ENCODE results near the gene PTPN21. TPM values are rescaled to one million over a fixed set of nuclear protein-coding genes. Genes with fewer than 3 reads are reported as not detected.

Gene PTPN21
- polyA plus RNA-seq, 3 donors: not detected

- H3K36me3 ChIP-seq (replicated peaks in 1 of 2; ENCODE audit: control insufficient read depth in 1 of 2, insufficient read depth in 2 of 2, low read length in 2 of 2): no peaks in the 10 kb centered on the region
- no peak overlapping the region for H3K27ac ChIP-seq (ENCODE audit: low read depth in 1 of 2, low read length in 2 of 2)
- no peak for TF ChIP-seq CTCF (IDR thresholded peaks at IDR 0.05)
- Mint-ChIP-seq H3K27ac (no peak overlapping the region), H3K4me3 (no peak overlapping the region), H3K36me3 (no peaks in the 10 kb centered on the region), H3K4me1 (no peaks in the 10 kb centered on the region), H3K9me3 (peaks cover 0 to 6% (median 3%) of the 10 kb centered on the region in 7 donors), H3K27me3 (ENCODE audit: low read depth in 3 of 3) (peaks cover 0 to 4% (median 2%) of the 10 kb centered on the region in 3 donors)
- no peaks in the 10 kb centered on the region for H3K79me2 ChIP-seq (ENCODE audit: insufficient read depth, low read length)
- no peaks in the 10 kb centered on the region for H3K27me3 ChIP-seq (ENCODE audit: control insufficient read depth in 2 of 2, insufficient read depth in 2 of 2, low read length in 2 of 2)
- H3K4me1 ChIP-seq (ENCODE audit: control insufficient read depth in 1 of 2, insufficient read depth in 2 of 2, low read length in 2 of 2): no peaks in the 10 kb centered on the region
- H3K9me3 ChIP-seq (replicated peaks in 1 of 2; ENCODE audit: control insufficient read depth in 1 of 2, insufficient read depth in 1 of 2, low read length in 2 of 2): no peaks in the 10 kb centered on the region
- H3K4me2 ChIP-seq (replicated peaks; ENCODE audit: extremely low read depth, low read length, poor library complexity, severe bottlenecking): no peak overlapping the region
- H2AFZ ChIP-seq (ENCODE audit: insufficient read depth, low read depth, low read length, poor library complexity, severe bottlenecking): no peak overlapping the region
- H3K9ac ChIP-seq (ENCODE audit: insufficient read depth, low read length, poor library complexity, severe bottlenecking): no peak overlapping the region
- DNase-seq: no peak
- H3K4me3 ChIP-seq (replicated peaks in 1 of 3; ENCODE audit: low read depth in 2 of 3, low read length in 3 of 3): no peak overlapping the region
- intact Hi-C loops (cut with micrococcal nuclease): no loop called here
- WGBS (ENCODE audit: insufficient coverage): 100% methylated on average over 1 of the region's 3 CpGs
- no peaks in the 10 kb centered on the region for H4K20me1 ChIP-seq (ENCODE audit: insufficient read depth, low read length)
Measured at GRCh38 chr14:88522393-88522792, 32.4 kb downstream of the PTPN21 start.

GRCh38 chr14:88521818-88522217 lies 33.0 kb downstream of the PTPN21 start:
- no CpG with 5 or more reads among the region's 3 CpGs for WGBS (ENCODE audit: insufficient coverage)
- DNase-seq: no peak

More at GRCh38 chr14:88521818-88522217, 33.0 kb downstream of the PTPN21 start:
- H3K4me3 Mint-ChIP-seq: no peak overlapping the region
- intact Hi-C loops (cut with micrococcal nuclease): no loop called here
- H3K4me3 ChIP-seq (replicated peaks in 1 of 3; ENCODE audit: low read depth in 2 of 3, low read length in 3 of 3): no peak overlapping the region
- no peak overlapping the region for H3K4me2 ChIP-seq (replicated peaks; ENCODE audit: extremely low read depth, low read length, poor library complexity, severe bottlenecking)
- no peak overlapping the region for H3K27ac ChIP-seq (ENCODE audit: low read depth in 1 of 2, low read length in 2 of 2)
- H4K20me1 ChIP-seq (ENCODE audit: insufficient read depth, low read length): no peaks in the 10 kb centered on the region
- TF ChIP-seq CTCF (IDR thresholded peaks at IDR 0.05): no peak
- H2AFZ ChIP-seq (ENCODE audit: insufficient read depth, low read depth, low read length, poor library complexity, severe bottlenecking): no peak overlapping the region
- H3K4me1 Mint-ChIP-seq: no peaks in the 10 kb centered on the region
- no peak overlapping the region for H3K27ac Mint-ChIP-seq
- H3K36me3 ChIP-seq (replicated peaks in 1 of 2; ENCODE audit: control insufficient read depth in 1 of 2, insufficient read depth in 2 of 2, low read length in 2 of 2): no peaks in the 10 kb centered on the region
- no peaks in the 10 kb centered on the region for H3K79me2 ChIP-seq (ENCODE audit: insufficient read depth, low read length)
- H3K27me3 ChIP-seq (ENCODE audit: control insufficient read depth in 2 of 2, insufficient read depth in 2 of 2, low read length in 2 of 2): no peaks in the 10 kb centered on the region
- H3K9ac ChIP-seq (ENCODE audit: insufficient read depth, low read length, poor library complexity, severe bottlenecking): no peak overlapping the region
- no peaks in the 10 kb centered on the region for H3K36me3 Mint-ChIP-seq
- peaks cover 0 to 6% (median 3%) of the 10 kb centered on the region in 7 donors for H3K9me3 Mint-ChIP-seq
- peaks cover 0 to 4% (median 2%) of the 10 kb centered on the region in 3 donors for H3K27me3 Mint-ChIP-seq (ENCODE audit: low read depth in 3 of 3)
- H3K4me1 ChIP-seq (ENCODE audit: control insufficient read depth in 1 of 2, insufficient read depth in 2 of 2, low read length in 2 of 2): no peaks in the 10 kb centered on the region
- H3K9me3 ChIP-seq (replicated peaks in 1 of 2; ENCODE audit: control insufficient read depth in 1 of 2, insufficient read depth in 1 of 2, low read length in 2 of 2): no peaks in the 10 kb centered on the region
